Muscle layer of colon (tissue), 2 donors: Measurements from ENCODE around the gene PDE3A.

Experiments used
- H3K27ac ChIP-seq: one replicate; pipeline ENCODE4 v1.7.0; 2013; ENCODE audit warnings: low read depth, mild to moderate bottlenecking, low read length, moderate library complexity
- H3K27me3 ChIP-seq, 2 donors: one replicate each; pipeline ENCODE4 v1.7.0; 2013; ENCODE audit warnings: low read length in 2 of 2, mild to moderate bottlenecking in 2 of 2; ENCODE audit not compliant: insufficient read depth in 2 of 2, control insufficient read depth in 1 of 2
- H3K36me3 ChIP-seq: one replicate; pipeline ENCODE4 v1.7.0; 2013; ENCODE audit warnings: mild to moderate bottlenecking, low read length; ENCODE audit not compliant: insufficient read depth
- H3K4me1 ChIP-seq: one replicate; pipeline ENCODE4 v1.7.0; 2013; ENCODE audit warnings: mild to moderate bottlenecking, low read length; ENCODE audit not compliant: insufficient read depth
- H3K4me3 ChIP-seq, 2 donors: one replicate each; pipeline ENCODE4 v1.7.0; 2013; ENCODE audit warnings: low read length in 2 of 2, low read depth in 1 of 2, mild to moderate bottlenecking in 1 of 2, moderate library complexity in 1 of 2
- H3K9ac ChIP-seq: one replicate; pipeline ENCODE4 v1.7.0; 2013; ENCODE audit warnings: low read length
- H3K9me3 ChIP-seq: one replicate; pipeline ENCODE4 v1.7.0; 2013; ENCODE audit warnings: mild to moderate bottlenecking, low read length
- donor health status: abdominal sarcoma.
- donor health status: Adenocarcinoma of cecum.

Gene PDE3A

DNA sequence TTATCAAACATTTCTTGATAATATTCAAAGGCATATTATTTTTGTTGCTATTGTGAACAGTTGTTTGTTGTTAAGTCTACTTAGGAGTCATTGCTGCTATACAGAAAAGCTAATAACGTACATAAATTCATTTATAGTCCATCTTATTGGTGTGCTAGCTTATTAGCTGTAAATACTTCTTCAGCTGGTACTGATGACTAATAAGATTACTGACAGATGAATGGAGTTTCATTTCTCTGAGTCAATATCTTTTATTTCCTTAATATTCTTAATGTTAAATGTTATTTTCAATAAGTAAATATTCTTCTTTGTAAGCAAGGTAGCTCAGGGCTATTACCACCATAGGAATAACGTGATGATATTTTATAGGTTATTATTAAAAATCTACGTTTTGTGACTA lies 187.4 kb downstream of the PDE3A start:
- Histone ChIP-seq H3K4me3 (no peak overlapping the region), H3K27ac (no peak overlapping the region), H3K4me1 (peaks cover 5% of the 10 kb centered on the region), H3K9ac (no peak overlapping the region), H3K27me3 (no peaks in the 10 kb centered on the region), H3K36me3 (no peaks in the 10 kb centered on the region), H3K9me3 (no peaks in the 10 kb centered on the region)

DNA sequence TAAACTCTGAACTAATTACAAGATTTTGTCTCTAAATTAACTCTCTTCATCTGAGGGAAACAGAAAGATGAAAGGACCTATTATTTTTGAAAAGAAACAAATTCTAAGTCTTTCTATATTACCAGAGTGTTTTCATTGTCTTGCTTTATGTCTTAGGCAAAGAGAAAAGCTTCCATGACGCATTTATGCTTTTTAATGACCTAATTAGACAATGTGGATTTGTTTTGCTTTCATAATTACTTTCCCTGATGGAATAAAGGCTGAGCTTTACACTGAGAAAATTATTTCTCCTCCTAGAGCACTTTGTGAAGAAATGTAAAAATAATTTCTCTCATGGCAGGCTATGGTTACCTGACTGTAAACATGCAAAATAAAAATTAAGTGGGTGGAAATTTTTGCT lies 188.8 kb downstream of the PDE3A start:
- no peak overlapping the region for H3K9ac ChIP-seq
- no peaks in the 10 kb centered on the region for H3K36me3 ChIP-seq
- H3K9me3 ChIP-seq = no peaks in the 10 kb centered on the region
- no peak overlapping the region for H3K27ac ChIP-seq
- no peak overlapping the region for H3K4me3 ChIP-seq
- peaks cover 11% of the 10 kb centered on the region for H3K4me1 ChIP-seq
- H3K27me3 ChIP-seq = no peaks in the 10 kb centered on the region

DNA sequence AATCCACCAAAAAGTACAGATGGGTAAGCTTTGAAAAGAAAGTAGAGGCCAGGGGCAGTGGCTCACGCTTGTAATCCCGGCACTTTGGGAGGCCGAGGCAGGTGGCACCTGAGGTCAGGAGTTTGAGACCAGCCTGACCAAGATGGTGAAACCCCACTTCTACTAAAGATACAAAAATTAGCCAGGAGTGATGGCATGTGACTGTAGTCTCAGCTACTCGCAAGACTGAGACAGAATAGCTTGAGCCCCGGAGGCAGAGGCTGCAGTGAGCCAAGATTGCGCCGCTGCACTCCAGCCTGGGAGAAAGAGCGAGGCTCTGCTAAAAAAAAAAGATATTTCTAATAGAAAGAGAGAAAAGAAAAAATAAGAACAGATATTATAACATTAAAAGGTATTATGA lies 192.6 kb downstream of the PDE3A start:
- H3K4me1 ChIP-seq = peaks cover 18% of the 10 kb centered on the region
- no peak overlapping the region for H3K4me3 ChIP-seq
- no peaks in the 10 kb centered on the region for H3K27me3 ChIP-seq
- no peak overlapping the region for H3K27ac ChIP-seq
- H3K36me3 ChIP-seq = no peaks in the 10 kb centered on the region
- no peak overlapping the region for H3K9ac ChIP-seq
- no peaks in the 10 kb centered on the region for H3K9me3 ChIP-seq

DNA sequence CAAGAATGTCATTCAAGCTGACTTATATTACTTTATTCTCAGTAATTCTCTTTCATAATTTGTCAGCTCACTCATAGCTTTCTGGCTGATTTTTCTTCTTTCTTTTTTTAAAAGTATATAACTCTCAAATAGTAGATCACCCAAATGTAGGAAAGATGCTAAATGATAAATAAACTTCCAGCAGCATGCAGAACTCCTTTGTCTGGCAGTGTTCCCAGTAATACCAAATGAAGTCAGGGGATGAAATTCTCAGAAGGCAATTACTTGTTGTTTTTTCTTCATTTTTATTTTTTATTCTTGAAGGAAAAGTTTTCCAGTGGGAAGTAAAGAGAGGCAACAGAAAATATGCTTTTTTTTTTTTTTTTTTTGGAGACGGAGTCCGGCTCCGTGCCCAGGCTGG lies 193.5 kb downstream of the PDE3A start:
- no peak overlapping the region for H3K27ac ChIP-seq
- H3K36me3 ChIP-seq = no peaks in the 10 kb centered on the region
- H3K9ac ChIP-seq = no peak overlapping the region
- H3K4me1 ChIP-seq = peaks cover 18% of the 10 kb centered on the region
- H3K4me3 ChIP-seq = no peak overlapping the region
- no peaks in the 10 kb centered on the region for H3K27me3 ChIP-seq
- no peaks in the 10 kb centered on the region for H3K9me3 ChIP-seq

- Histone ChIP-seq H3K4me3 (no peak overlapping the region), H3K36me3 (no peaks in the 10 kb centered on the region), H3K27ac (no peak overlapping the region), H3K9me3 (no peaks in the 10 kb centered on the region), H3K9ac (no peak overlapping the region), H3K4me1 (peaks cover 19% of the 10 kb centered on the region), H3K27me3 (no peaks in the 10 kb centered on the region)
Observed at GRCh38 chr12:20567413-20567812, 199.1 kb downstream of the PDE3A start.

- Histone ChIP-seq H3K27ac (no peak overlapping the region), H3K36me3 (no peaks in the 10 kb centered on the region), H3K9ac (no peak overlapping the region), H3K4me1 (peaks cover 30% of the 10 kb centered on the region), H3K9me3 (no peaks in the 10 kb centered on the region), H3K27me3 (no peaks in the 10 kb centered on the region), H3K4me3 (no peak overlapping the region)
Observed at GRCh38 chr12:20572451-20572850, 204.1 kb downstream of the PDE3A start.

DNA sequence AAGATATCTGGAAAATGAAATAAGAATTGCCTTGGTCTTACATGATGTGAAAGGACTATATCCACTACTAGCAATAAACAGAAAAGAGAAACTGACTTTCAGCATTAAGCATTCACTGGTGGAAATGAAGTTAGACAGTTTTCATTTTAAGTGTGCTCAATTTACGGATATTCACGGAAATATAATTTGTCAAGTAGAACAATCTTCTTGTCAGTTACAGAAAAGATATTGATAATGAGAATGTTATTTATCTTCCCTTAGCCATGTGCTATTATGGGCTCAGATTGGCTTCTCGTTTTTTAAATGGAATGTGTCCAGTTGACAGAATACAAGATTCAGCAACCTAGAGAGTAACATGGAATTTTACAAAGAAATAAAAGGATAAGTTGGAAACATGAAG lies 208.2 kb downstream of the PDE3A start:
- Histone ChIP-seq H3K27ac (no peak overlapping the region), H3K4me3 (no peak overlapping the region), H3K36me3 (no peaks in the 10 kb centered on the region), H3K27me3 (no peaks in the 10 kb centered on the region), H3K9me3 (no peaks in the 10 kb centered on the region), H3K4me1 (peaks cover 25% of the 10 kb centered on the region), H3K9ac (no peak overlapping the region)

DNA sequence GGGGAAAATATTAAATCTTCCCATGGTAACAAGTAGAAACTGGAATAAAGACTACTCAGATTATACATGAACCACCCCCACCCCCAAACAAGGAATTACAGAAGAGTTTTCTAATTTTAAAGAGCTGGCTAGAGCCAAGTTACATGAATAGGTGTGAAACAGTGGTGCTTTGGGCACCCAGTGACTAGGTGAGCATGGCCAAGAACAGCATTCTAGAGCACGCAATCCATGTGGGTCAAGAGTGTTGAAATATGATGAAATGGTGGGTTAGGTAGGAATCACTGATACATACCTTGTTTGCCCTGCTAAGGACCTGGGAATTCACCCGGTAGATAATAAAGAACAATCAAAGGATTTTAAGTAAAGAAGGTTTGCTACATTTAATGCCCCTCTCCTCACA lies 208.7 kb downstream of the PDE3A start:
- Histone ChIP-seq H3K4me1 (peaks cover 25% of the 10 kb centered on the region), H3K9me3 (no peaks in the 10 kb centered on the region), H3K27me3 (no peaks in the 10 kb centered on the region), H3K27ac (peak overlapping the region; percentile 57), H3K9ac (no peak overlapping the region), H3K36me3 (no peaks in the 10 kb centered on the region), H3K4me3 (no peak overlapping the region)

GRCh38 chr12:20578142-20578541 lies 209.8 kb downstream of the PDE3A start:
- Histone ChIP-seq H3K9me3 (no peaks in the 10 kb centered on the region), H3K27ac (peak overlapping the region; percentile 57), H3K4me3 (peak overlapping the region in 1 of 2 donors; percentile 11), H3K36me3 (no peaks in the 10 kb centered on the region), H3K4me1 (peaks cover 25% of the 10 kb centered on the region), H3K9ac (peak overlapping the region; percentile 8), H3K27me3 (no peaks in the 10 kb centered on the region)

GRCh38 chr12:20585055-20585625 lies 216.8 kb downstream of the PDE3A start:
- Histone ChIP-seq H3K27me3 (no peaks in the 10 kb centered on the region), H3K36me3 (no peaks in the 10 kb centered on the region), H3K9ac (no peak overlapping the region), H3K4me3 (peak overlapping the region; percentile 2 to 25), H3K4me1 (peaks cover 24% of the 10 kb centered on the region), H3K9me3 (no peaks in the 10 kb centered on the region), H3K27ac (peak overlapping the region; percentile 73)

DNA sequence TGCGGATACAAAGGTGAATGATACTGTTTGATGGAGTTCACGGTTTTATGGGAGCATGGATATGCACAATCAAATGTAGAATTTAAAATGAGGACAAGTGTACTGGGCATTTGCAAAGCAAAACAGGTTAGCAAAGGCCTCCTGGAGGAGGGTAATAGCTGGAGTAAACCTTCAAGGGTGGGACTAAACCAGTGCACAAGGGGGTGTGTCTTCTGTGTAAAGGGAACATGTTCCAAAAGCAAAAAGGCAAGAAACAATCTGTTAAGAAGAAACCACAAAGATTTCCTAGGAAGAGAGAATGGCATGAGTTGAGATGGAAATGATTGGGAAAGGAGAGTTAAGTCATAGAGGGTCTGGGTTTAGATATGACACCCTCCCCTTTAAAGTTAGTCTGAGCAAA lies 217.6 kb downstream of the PDE3A start:
- no peaks in the 10 kb centered on the region for H3K36me3 ChIP-seq
- no peaks in the 10 kb centered on the region for H3K27me3 ChIP-seq
- H3K9ac ChIP-seq = no peak overlapping the region
- H3K9me3 ChIP-seq = no peaks in the 10 kb centered on the region
- H3K4me1 ChIP-seq = peaks cover 32% of the 10 kb centered on the region
- peak overlapping the region; percentile 29 for H3K27ac ChIP-seq
- H3K4me3 ChIP-seq = no peak overlapping the region

DNA sequence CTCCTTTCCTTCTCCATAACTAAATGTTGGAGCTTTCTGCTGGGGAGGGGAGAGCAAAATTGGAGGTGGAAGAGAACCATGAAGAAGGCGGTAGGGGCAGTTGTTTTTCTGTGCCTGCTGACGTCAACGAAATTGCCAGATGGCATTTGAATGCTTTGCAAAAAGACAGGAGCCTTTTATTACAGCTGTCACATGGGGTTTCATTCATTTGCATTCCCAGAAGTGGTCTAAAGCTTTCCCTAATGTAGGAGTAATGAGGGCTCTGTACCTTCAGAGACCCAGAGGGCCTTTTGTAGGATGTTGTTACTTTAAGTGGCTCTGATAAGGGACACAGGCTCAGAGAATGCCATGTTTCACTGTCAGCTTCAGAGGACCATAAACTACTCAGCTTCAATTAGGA lies 219.7 kb downstream of the PDE3A start:
- no peaks in the 10 kb centered on the region for H3K36me3 ChIP-seq
- peaks cover 38% of the 10 kb centered on the region for H3K4me1 ChIP-seq
- no peak overlapping the region for H3K9ac ChIP-seq
- H3K4me3 ChIP-seq = no peak overlapping the region
- no peaks in the 10 kb centered on the region for H3K27me3 ChIP-seq
- no peak overlapping the region for H3K27ac ChIP-seq
- H3K9me3 ChIP-seq = no peaks in the 10 kb centered on the region
